ENCODE data around the gene DOK5. TPM values are rescaled to one million over a fixed set of nuclear protein-coding genes. Genes with fewer than 3 reads are reported as not detected.
A peak's percentile ranks its signal among the peaks of the same experiment; 100 is the strongest.

Gene DOK5
- total and polyA plus RNA-seq, 2 of the 8 experiments (the other 6 are each of a cell fraction or from before 2014, with no cell fraction given) = 8.9 to 15.0 TPM

GRCh38 chr20:54438166-54438565 is 37.2 kb upstream of the DOK5 start:
- H2AFZ ChIP-seq (ENCODE audit: low read length) = peak overlapping the region; percentile 37; the same call in 1 of the 2 replicates
- H3K79me1 ChIP-seq (ENCODE audit: low read depth, low read length) = no peaks in the 10 kb centered on the region
- DNase-seq (ENCODE audit: low read depth in 1 of 2, low spot score in 2 of 2) (no peak), FAIRE-seq (peak; percentile 39)
- no peak overlapping the region for H2BK5ac ChIP-seq (ENCODE audit: low read depth, low read length)
- no peaks in the 10 kb centered on the region for H4K20me1 ChIP-seq (replicated peaks in 1 of 2; ENCODE audit: control insufficient read depth in 1 of 2, insufficient read depth in 2 of 2, low read length in 2 of 2)
- no peak overlapping the region for H3K18ac ChIP-seq (ENCODE audit: extremely low read depth, low read length)
- no peaks in the 10 kb centered on the region for H3K9me3 ChIP-seq (ENCODE audit: insufficient read depth in 2 of 2, low read depth in 1 of 2, low read length in 1 of 2)
- no peak overlapping the region for H2BK120ac ChIP-seq (replicated peaks; ENCODE audit: low read depth, low read length)
- H3K4me2 ChIP-seq (ENCODE audit: insufficient read depth in 1 of 2, low read depth in 2 of 2, low read length in 2 of 2) = no peak overlapping the region
- H3K9ac ChIP-seq (replicated peaks in 1 of 4; ENCODE audit: extremely low read depth in 1 of 4, low read depth in 3 of 4, low read length in 3 of 4) = no peak overlapping the region
- ChIA-PET CTCF (ENCODE audit: partially characterized antibody) (no interaction called here), POLR2A (ENCODE audit: partially characterized antibody) (no interaction called here)
- H3K4ac ChIP-seq (replicated peaks; ENCODE audit: insufficient read length, low read depth, low read length) = no peak overlapping the region
- no peaks in the 10 kb centered on the region for H3K36me3 ChIP-seq (ENCODE audit: control insufficient read depth in 2 of 4, insufficient read depth in 4 of 4, low read length in 3 of 4)
- H2AK5ac ChIP-seq (ENCODE audit: low read depth, low read length) = no peak overlapping the region
- TF ChIP-seq SAP30 (IDR thresholded peaks at IDR 0.05; ENCODE audit: insufficient read depth, insufficient replicate concordance, low read length) = no peak
- peak; percentile 56; the same call in 1 of the 2 replicates for TF ChIP-seq TEAD4 (IDR thresholded peaks at IDR 0.05; ENCODE audit: low read depth, low read length)
- TF ChIP-seq USF2 (IDR thresholded peaks at IDR 0.05; ENCODE audit: low read length) = peak; percentile 42; the same call in 1 of the 2 replicates
- H2BK15ac ChIP-seq (ENCODE audit: low read length) = no peak overlapping the region
- H3K4me1 ChIP-seq (replicated peaks in 1 of 4; ENCODE audit: control insufficient read depth in 3 of 4, insufficient read depth in 4 of 4, low read length in 3 of 4) = no peaks in the 10 kb centered on the region; a peak in 1 of 7 replicates
- H3K14ac ChIP-seq (ENCODE audit: insufficient read length) = no peak overlapping the region
- no peak overlapping the region for H3K27ac ChIP-seq (ENCODE audit: low read depth, low read length)
- H3K79me2 ChIP-seq (ENCODE audit: control insufficient read depth in 1 of 2, insufficient read depth in 2 of 2, low read length in 2 of 2) = no peaks in the 10 kb centered on the region
- H2BK20ac ChIP-seq (ENCODE audit: low read length) = no peak overlapping the region
- H3K56ac ChIP-seq (replicated peaks; ENCODE audit: insufficient read length, low read depth, low read length) = no peak overlapping the region
- H4K8ac ChIP-seq (ENCODE audit: extremely low read depth, insufficient read depth, low read length) = no peak overlapping the region
- 83% methylated on average over 5 of the region's 5 CpGs; no CpG with 5 or more reads in 1 of the 2 experiments for WGBS, 2 experiments (ENCODE audit: extremely low coverage in 1 of 2, insufficient coverage in 1 of 2, insufficient read length in 1 of 2, insufficient replicate concordance in 2 of 2, low coverage in 1 of 2, low lambda C conversion rate in 2 of 2, missing lambda C conversion rate in 1 of 2)
- no peak overlapping the region for H4K5ac ChIP-seq (ENCODE audit: insufficient read length, low read depth, low read length)
- H3K23ac ChIP-seq (ENCODE audit: insufficient read length) = no peak overlapping the region
- no peak overlapping the region for H2BK12ac ChIP-seq (ENCODE audit: low read depth, low read length)
- no peaks in the 10 kb centered on the region for H3K23me2 ChIP-seq (ENCODE audit: low read depth, low read length)
- no peaks in the 10 kb centered on the region for H3K27me3 ChIP-seq (replicated peaks in 1 of 4; ENCODE audit: control insufficient read depth in 3 of 4, extremely low read depth in 1 of 4, insufficient read depth in 3 of 4, low read length in 3 of 4)
- H4K91ac ChIP-seq (replicated peaks; ENCODE audit: insufficient read length, low read length) = no peak overlapping the region
- no peak overlapping the region for H3K4me3 ChIP-seq (ENCODE audit: extremely low read depth in 1 of 4, insufficient read depth in 2 of 4, low read depth in 3 of 4, low read length in 4 of 4)
